CD4-positive, CD25-positive, alpha-beta regulatory T cell (primary cell): Measurements from ENCODE around the gene BUD23. TPM values are rescaled to one million over a fixed set of nuclear protein-coding genes. Genes with fewer than 3 reads are reported as not detected.
A peak's percentile ranks its signal among the peaks of the same experiment; 100 is the strongest.
"Not testable (repeated sequence)": the region's sequence is repeated elsewhere in the genome, so short reads cannot be mapped to it uniquely, and the experiment has no call there.

Source experiments
- ATAC-seq, 2 donors: fragments of 150-1000 bp; cut with Tn5 transposase; one replicate each; pipeline ENCODE4 v1.10.0; 2021; ENCODE audit warnings: low read depth in 2 of 2, moderate number of reproducible peaks in 2 of 2, moderate library complexity in 1 of 2
- DNase-seq, 3 donors: peaks; one replicate each; pipeline versions ENCODE4 v3.0.0 to v3.0.0-alpha.2; 2012 to 2022; ENCODE audit warnings: mixed read lengths in 1 of 3
- H3K27ac ChIP-seq: one replicate; pipeline ENCODE4 v1.7.0; 2013; ENCODE audit warnings: mild to moderate bottlenecking, low read length; ENCODE audit not compliant: insufficient read depth, poor library complexity, severe bottlenecking
- H3K27me3 ChIP-seq: one replicate; pipeline ENCODE4 v1.7.0; 2013; ENCODE audit warnings: low read length; ENCODE audit not compliant: control insufficient read depth, insufficient read depth
- H3K36me3 ChIP-seq: one replicate; pipeline ENCODE4 v1.7.0; 2013; ENCODE audit warnings: mild to moderate bottlenecking, low read length, moderate library complexity; ENCODE audit not compliant: control insufficient read depth, insufficient read depth
- H3K4me1 ChIP-seq: 2 replicates; pipeline ENCODE4 v1.7.0; 2013; ENCODE audit warnings: mild to moderate bottlenecking, low read length; ENCODE audit not compliant: insufficient read depth, control insufficient read depth, poor library complexity, severe bottlenecking
- H3K4me3 ChIP-seq: one replicate; pipeline ENCODE4 v1.7.0; 2013; ENCODE audit warnings: low read depth, mild to moderate bottlenecking, low read length, moderate library complexity
- H3K9me3 ChIP-seq, 2 experiments: 1 replicate in 1 of 2; 2 replicates in 1 of 2; pipeline ENCODE4 v1.7.0; 2013; ENCODE audit warnings: low read length in 2 of 2, mild to moderate bottlenecking in 1 of 2, moderate library complexity in 1 of 2; ENCODE audit not compliant: control insufficient read depth in 2 of 2
- H3K27ac Mint-ChIP-seq, 3 donors: one replicate each; pipeline ENCODE4 v1.8.0; 2020 to 2022; ENCODE audit warnings: mild to moderate bottlenecking in 3 of 3, mixed read lengths in 3 of 3, moderate library complexity in 2 of 3
- H3K27me3 Mint-ChIP-seq: one replicate; pipeline ENCODE4 v1.8.0; 2022; ENCODE audit warnings: mild to moderate bottlenecking, mixed read lengths
- H3K36me3 Mint-ChIP-seq: one replicate; pipeline ENCODE4 v1.8.0; 2020; ENCODE audit warnings: mixed read lengths
- H3K4me1 Mint-ChIP-seq, 4 donors: one replicate each; pipeline ENCODE4 v1.8.0; 2020 to 2022; ENCODE audit warnings: mixed read lengths in 4 of 4, mild to moderate bottlenecking in 1 of 4
- H3K4me3 Mint-ChIP-seq, 4 donors: one replicate each; pipeline ENCODE4 v1.8.0; 2020 to 2022; ENCODE audit warnings: mild to moderate bottlenecking in 4 of 4, mixed read lengths in 4 of 4, moderate library complexity in 3 of 4
- H3K9me3 Mint-ChIP-seq, 7 donors: one replicate each; pipeline ENCODE4 v1.8.0; 2020 to 2022; ENCODE audit warnings: mixed read lengths in 7 of 7, mild to moderate bottlenecking in 3 of 7, moderate library complexity in 2 of 7
- polyA plus RNA-seq, 4 donors: library from polyadenylated mRNA; unstranded; fragments of 300-500 nt; fragmentation: Illumina TruSeq; gene quantifications; one replicate each; pipeline ENCODE4 v1.2.3, GENCODE V29; 2021
- total RNA-seq: library from RNA; stranded (reverse); gene quantifications from one replicate; pipeline ENCODE4 v1.2.3, GENCODE V29; 2022

Gene BUD23
- total and polyA plus RNA-seq, 5 donors from 2014 or later, result 96.3 to 127 (median 119) TPM

DNA sequence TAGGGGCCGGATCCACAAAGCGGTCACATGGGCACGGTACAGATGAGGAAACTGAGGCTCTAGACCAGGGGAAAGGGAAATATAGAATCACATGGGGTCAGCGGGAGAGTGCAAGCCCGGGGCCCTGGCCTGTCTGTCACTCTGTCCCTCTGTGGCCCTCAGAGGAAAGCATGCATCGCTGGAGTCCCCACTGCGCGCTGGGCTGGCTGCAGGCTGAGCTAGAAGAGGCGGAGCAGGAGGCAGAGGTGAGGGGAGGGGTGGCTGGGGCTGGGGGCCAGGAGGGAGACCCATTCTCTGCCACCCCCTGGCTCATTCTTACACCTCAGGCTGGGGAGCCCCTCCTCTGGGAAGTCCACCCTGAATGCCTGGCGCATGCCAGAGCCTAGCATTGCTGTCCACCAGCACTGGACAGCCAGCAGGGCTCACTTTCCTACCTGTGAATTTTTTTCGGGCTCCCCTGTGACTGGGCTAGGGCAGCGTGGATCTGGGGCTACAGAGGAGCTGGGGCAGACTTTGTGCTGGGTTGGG, 13.5 kb upstream of the BUD23 start:
- Mint-ChIP-seq H3K4me3 (peak overlapping the region in 2 of 4 donors; percentile 21 to 59), H3K27me3 (peaks cover 19% of the 10 kb centered on the region), H3K9me3 (peaks cover 0 to 6% (median 0%) of the 10 kb centered on the region in 7 donors), H3K27ac (no peak overlapping the region), H3K36me3 (no peaks in the 10 kb centered on the region), H3K4me1 (peaks cover 0 to 8% (median 2%) of the 10 kb centered on the region in 4 donors)
- peaks cover 13% of the 10 kb centered on the region for H3K4me1 ChIP-seq
- H3K27ac ChIP-seq, result no peak overlapping the region
- peaks cover 3% of the 10 kb centered on the region for H3K27me3 ChIP-seq
- no peaks in the 10 kb centered on the region for H3K36me3 ChIP-seq
- H3K4me3 ChIP-seq, result no peak overlapping the region
- ATAC-seq (no peak), DNase-seq (no peak)
- no peaks in the 10 kb centered on the region for H3K9me3 ChIP-seq

DNA sequence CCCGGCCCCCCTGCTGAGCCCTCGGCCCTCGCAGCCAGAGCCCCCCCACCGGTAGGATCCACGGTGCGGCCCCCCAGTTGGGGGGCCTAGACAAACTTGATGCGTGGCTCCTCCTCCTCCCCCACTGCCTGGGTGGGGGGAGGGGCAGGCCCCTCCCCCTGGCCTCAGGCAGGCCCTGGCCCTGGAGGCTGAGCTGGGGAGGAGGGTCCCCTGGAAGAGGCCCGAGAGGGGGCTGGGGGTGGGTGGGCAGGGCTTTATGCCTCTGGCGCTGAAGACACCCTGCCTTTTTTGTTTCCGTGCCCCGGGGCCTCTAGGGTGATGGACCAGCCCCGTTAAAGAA, 12.1 kb upstream of the BUD23 start:
- ATAC-seq (no peak), DNase-seq (no peak)
- Histone ChIP-seq H3K27ac (no peak overlapping the region), H3K4me3 (no peak overlapping the region), H3K36me3 (no peaks in the 10 kb centered on the region), H3K27me3 (no peaks in the 10 kb centered on the region), H3K9me3 (no peaks in the 10 kb centered on the region), H3K4me1 (peaks cover 13% of the 10 kb centered on the region)
- Mint-ChIP-seq H3K27ac (no peak overlapping the region), H3K36me3 (no peaks in the 10 kb centered on the region), H3K27me3 (peaks cover 18% of the 10 kb centered on the region), H3K9me3 (no peaks in the 10 kb centered on the region), H3K4me3 (no peak overlapping the region), H3K4me1 (peaks cover 0 to 6% (median 2%) of the 10 kb centered on the region in 4 donors)

DNA sequence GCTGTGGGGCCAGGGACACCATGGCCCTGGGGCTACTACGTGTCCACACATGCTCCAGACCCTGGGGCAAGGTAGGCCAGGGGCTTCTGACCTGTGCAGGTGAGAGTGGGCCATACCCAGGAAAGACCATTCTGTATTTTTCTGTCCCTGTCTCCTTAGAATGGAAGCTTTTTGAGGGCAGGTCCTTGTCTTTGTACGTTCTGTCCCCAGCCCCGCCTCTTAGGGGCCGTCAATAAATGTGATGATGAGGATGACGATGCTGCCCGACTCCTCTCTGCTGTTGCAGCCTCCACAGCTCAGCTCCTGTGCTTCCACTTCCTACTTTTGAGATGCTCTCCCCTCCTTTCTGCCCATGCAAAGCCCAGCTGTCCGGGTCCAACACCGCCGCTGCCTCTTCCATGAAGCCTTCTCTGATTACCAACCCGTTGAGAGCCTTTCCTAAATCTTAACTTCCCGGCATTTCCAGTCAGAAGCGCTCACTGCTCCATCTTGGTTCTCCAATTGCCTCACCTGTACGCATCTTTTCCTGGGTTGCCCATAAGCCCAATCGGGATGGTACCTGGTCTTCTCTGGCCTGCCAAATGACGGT, 11.4 kb upstream of the BUD23 start:
- no peak overlapping the region for H3K4me3 ChIP-seq
- no peaks in the 10 kb centered on the region for H3K27me3 ChIP-seq
- Mint-ChIP-seq H3K4me3 (peak overlapping the region in 2 of 4 donors; percentile 11 to 38), H3K9me3 (no peaks in the 10 kb centered on the region), H3K4me1 (peaks cover 0 to 6% (median 2%) of the 10 kb centered on the region in 4 donors), H3K36me3 (no peaks in the 10 kb centered on the region), H3K27me3 (peaks cover 13% of the 10 kb centered on the region), H3K27ac (no peak overlapping the region)
- H3K36me3 ChIP-seq, result no peaks in the 10 kb centered on the region
- ATAC-seq (no peak), DNase-seq (no peak)
- no peaks in the 10 kb centered on the region for H3K9me3 ChIP-seq
- H3K27ac ChIP-seq, result no peak overlapping the region
- H3K4me1 ChIP-seq, result peaks cover 13% of the 10 kb centered on the region

DNA sequence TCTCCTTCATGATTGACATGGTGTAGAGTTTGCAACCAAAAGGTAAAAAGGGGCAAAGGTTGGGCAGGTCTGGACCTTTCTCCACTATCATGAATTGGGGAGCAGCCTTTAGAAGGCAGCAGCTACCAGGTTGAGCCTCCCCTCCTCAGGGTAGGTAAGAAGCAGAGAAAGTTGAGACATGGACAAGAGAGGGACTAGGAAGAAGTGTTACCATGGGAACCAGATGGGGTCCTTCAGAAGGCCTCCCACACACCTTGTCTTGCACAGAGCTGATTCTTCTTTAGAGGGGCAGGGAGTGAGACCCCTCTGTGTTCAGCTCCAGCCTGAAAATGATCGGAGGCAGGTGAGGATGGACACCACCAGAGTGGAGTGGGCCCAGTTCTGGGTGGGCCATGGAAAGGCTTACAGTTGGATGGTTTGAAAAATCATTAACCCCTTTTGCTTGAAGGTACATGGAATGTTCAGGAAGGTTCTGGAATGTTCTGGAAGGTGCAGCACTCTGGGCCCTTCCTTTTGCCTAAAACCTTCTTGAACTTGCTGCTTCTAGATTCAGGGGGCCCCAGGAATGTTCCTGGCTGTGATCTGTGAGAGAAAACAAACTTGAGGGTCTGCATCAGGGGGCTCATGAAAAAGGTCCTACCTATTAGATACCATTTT, 8.8 kb upstream of the BUD23 start:
- Histone ChIP-seq H3K36me3 (peaks cover 2% of the 10 kb centered on the region), H3K27me3 (no peaks in the 10 kb centered on the region), H3K27ac (no peak overlapping the region), H3K9me3 (no peaks in the 10 kb centered on the region), H3K4me3 (no peak overlapping the region), H3K4me1 (no peaks in the 10 kb centered on the region)
- no peak overlapping the region for H3K4me3 Mint-ChIP-seq
- no peak overlapping the region for H3K27ac Mint-ChIP-seq
- peaks cover 12% of the 10 kb centered on the region for H3K36me3 Mint-ChIP-seq
- ATAC-seq, result no peak
- H3K4me1 Mint-ChIP-seq, result peaks cover 0 to 5% (median under 1%) of the 10 kb centered on the region in 4 donors
- DNase-seq, result no peak
- peaks cover 0 to 4% (median 0%) of the 10 kb centered on the region in 7 donors for H3K9me3 Mint-ChIP-seq
- H3K27me3 Mint-ChIP-seq, result peaks cover 4% of the 10 kb centered on the region

DNA sequence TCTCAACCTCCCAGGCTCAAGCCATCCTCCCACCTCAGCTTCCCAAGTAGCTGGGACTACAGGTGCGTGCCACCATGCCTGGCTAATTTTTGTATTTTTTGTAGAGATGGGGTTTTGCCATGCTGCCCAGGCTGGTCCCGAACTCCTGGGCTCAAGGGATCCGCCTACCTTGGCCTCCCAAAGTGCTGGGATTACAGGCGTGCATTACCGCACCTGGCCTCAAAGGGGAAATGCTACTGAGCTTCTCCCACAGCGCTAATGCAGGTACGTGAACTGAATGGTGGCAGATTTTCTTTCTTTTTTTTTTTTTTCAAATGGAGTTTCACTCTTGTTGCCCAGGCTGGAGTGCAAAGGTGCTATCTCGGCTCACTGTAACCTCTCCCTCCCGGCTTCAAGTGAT, 7.3 kb upstream of the BUD23 start:
- peak overlapping the region in 1 of 4 donors; percentile 15 for H3K4me3 Mint-ChIP-seq
- H3K27ac Mint-ChIP-seq, H3K27me3 ChIP-seq, ATAC-seq, H3K9me3 Mint-ChIP-seq, H3K4me3 ChIP-seq, DNase-seq, H3K27ac ChIP-seq, H3K36me3 ChIP-seq, H3K9me3 ChIP-seq, H3K27me3 Mint-ChIP-seq, H3K4me1 ChIP-seq: not testable (repeated sequence)
- H3K36me3 Mint-ChIP-seq, result peaks cover 17% of the 10 kb centered on the region
- H3K4me1 Mint-ChIP-seq, result peaks cover 4 to 17% (median 9%) of the 10 kb centered on the region in 4 donors

DNA sequence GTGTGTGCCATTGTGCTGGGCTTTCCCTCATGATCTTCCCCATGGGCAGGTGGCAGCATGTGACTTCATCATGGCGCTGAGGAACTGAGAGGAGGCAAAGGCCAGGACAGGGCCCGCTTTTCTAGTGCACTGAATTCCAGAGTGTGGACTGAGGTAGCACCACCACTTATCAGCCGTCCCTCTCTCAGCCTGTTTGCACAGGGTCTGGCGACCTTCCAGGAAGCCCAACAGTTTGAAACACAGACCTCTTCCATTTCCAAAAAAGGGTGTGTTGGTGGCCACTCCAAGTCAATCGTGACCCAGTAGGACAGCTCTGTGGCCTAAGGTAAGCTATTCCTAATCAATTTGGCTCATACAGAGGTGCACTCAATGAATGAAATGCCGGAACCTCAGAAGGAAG, 4.5 kb upstream of the BUD23 start:
- Histone ChIP-seq H3K4me3 (no peak overlapping the region), H3K4me1 (peaks cover 24% of the 10 kb centered on the region), H3K27ac (no peak overlapping the region), H3K9me3 (no peaks in the 10 kb centered on the region), H3K36me3 (peaks cover 2% of the 10 kb centered on the region), H3K27me3 (no peaks in the 10 kb centered on the region)
- peaks cover 0 to 4% (median 0%) of the 10 kb centered on the region in 7 donors for H3K9me3 Mint-ChIP-seq
- H3K27me3 Mint-ChIP-seq, result peaks cover 4% of the 10 kb centered on the region
- peaks cover 7 to 38% (median 24%) of the 10 kb centered on the region in 4 donors for H3K4me1 Mint-ChIP-seq
- DNase-seq (no peak), ATAC-seq (no peak)
- H3K4me3 Mint-ChIP-seq, result peak overlapping the region in 1 of 4 donors; percentile 72
- H3K27ac Mint-ChIP-seq, result no peak overlapping the region
- peaks cover 19% of the 10 kb centered on the region for H3K36me3 Mint-ChIP-seq

DNA sequence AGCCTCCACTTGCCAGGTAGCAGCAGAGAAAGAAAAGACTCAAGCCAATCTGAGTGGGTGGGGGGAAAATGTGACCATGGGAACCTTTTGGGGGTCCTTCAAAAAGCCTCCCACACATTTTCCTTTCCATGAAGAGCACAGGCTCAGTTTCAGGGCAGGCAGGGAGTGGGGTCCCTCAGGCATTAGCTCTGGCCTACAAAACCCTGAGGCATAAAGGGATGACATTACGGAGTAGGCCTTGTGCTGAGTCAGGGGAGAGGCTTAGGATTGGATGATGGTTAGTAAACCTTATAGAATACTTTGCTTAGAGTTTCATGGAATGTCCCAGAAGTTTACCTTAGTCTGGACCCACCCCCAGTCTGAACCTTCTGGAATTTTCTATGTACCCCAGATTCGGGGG, 3.7 kb upstream of the BUD23 start:
- Mint-ChIP-seq H3K27ac (no peak overlapping the region), H3K27me3 (peaks cover 4% of the 10 kb centered on the region), H3K9me3 (peaks cover 0 to 4% (median 0%) of the 10 kb centered on the region in 7 donors), H3K36me3 (peaks cover 19% of the 10 kb centered on the region), H3K4me1 (peaks cover 7 to 41% (median 24%) of the 10 kb centered on the region in 4 donors), H3K4me3 (peak overlapping the region in 2 of 4 donors; percentile 43 to 97)
- no peak overlapping the region for H3K4me3 ChIP-seq
- H3K4me1 ChIP-seq, result peaks cover 30% of the 10 kb centered on the region
- ATAC-seq (no peak), DNase-seq (no peak)
- H3K9me3 ChIP-seq, result no peaks in the 10 kb centered on the region
- no peak overlapping the region for H3K27ac ChIP-seq
- H3K36me3 ChIP-seq, result peaks cover 2% of the 10 kb centered on the region
- no peaks in the 10 kb centered on the region for H3K27me3 ChIP-seq
